ENCODE data around the gene CLEC16A. TPM values are rescaled to one million over a fixed set of nuclear protein-coding genes. Genes with fewer than 3 reads are reported as not detected.

The CLEC16A gene
- total and polyA plus RNA-seq, 2 experiments from 2014 or later, result 9.9 to 24.1 TPM

DNA sequence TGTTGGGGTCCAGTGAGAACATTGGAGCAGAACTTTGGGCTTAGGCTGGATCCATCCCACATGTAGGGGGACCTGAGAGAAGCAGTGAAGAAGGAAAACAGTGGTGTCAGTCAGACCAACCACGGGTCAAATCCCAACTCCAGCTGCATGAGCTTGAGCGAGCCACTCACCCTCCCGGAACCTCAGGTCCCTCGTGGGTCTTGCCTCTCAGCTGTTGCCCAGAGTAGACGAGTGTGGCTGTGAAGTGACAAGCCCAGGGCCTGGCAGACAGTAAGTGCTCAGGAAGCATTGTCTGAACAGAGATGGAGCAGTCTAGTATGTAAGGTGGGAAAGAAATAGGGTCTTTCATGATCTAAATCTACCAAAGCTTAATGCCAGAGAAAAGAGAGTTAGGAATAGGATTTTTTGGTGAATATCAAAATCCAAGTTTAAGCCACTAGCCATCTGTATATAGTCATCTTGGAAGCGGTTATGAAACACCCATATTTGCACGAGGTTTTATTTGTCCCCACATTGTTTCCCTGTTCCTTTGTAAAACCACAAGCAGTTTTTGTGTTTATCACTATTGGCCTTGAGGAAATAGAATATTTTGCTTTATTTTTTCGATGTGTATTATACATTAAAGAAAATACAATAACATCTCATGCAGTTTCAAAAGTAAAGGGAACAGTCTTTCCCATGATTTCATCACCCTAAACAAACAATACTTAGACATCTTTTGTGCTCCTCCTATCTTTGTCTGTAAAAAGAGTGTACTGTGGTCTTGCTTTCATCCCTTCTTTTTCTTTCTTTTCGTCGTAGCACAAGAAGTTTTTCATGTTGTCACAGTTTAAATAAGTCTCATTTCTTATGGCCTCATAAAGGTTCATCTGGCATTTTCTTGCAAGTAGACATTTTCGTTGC is 112.0 kb downstream of the CLEC16A start:
- no peaks in the 10 kb centered on the region for H3K36me3 Mint-ChIP-seq (ENCODE audit: low read depth)
- DNase-seq (ENCODE audit: low spot score) (no peak), ATAC-seq (no peak)
- H3K27me3 ChIP-seq (ENCODE audit: insufficient read depth), result no peaks in the 10 kb centered on the region
- no peak overlapping the region for H3K4me3 ChIP-seq
- peaks cover 5% of the 10 kb centered on the region for H3K4me1 Mint-ChIP-seq
- no peak overlapping the region for H3K27ac Mint-ChIP-seq
- no peaks in the 10 kb centered on the region for H3K79me2 ChIP-seq (replicated peaks; ENCODE audit: insufficient read depth)
- H3K27me3 Mint-ChIP-seq (ENCODE audit: insufficient read depth, low read depth, poor library complexity), result no peaks in the 10 kb centered on the region
- H4K20me1 ChIP-seq (replicated peaks; ENCODE audit: insufficient read depth), result no peaks in the 10 kb centered on the region
- H2AFZ ChIP-seq, result no peak overlapping the region
- H3K9me2 ChIP-seq (ENCODE audit: insufficient read depth), result no peaks in the 10 kb centered on the region
- no peaks in the 10 kb centered on the region for H3K4me1 ChIP-seq (ENCODE audit: insufficient read depth)
- no peaks in the 10 kb centered on the region for H3K9me3 Mint-ChIP-seq
- H3F3A ChIP-seq (replicated peaks; ENCODE audit: low read depth), result no peaks in the 10 kb centered on the region
- no peak overlapping the region for H3K4me2 ChIP-seq
- TF ChIP-seq, protein P1, sequence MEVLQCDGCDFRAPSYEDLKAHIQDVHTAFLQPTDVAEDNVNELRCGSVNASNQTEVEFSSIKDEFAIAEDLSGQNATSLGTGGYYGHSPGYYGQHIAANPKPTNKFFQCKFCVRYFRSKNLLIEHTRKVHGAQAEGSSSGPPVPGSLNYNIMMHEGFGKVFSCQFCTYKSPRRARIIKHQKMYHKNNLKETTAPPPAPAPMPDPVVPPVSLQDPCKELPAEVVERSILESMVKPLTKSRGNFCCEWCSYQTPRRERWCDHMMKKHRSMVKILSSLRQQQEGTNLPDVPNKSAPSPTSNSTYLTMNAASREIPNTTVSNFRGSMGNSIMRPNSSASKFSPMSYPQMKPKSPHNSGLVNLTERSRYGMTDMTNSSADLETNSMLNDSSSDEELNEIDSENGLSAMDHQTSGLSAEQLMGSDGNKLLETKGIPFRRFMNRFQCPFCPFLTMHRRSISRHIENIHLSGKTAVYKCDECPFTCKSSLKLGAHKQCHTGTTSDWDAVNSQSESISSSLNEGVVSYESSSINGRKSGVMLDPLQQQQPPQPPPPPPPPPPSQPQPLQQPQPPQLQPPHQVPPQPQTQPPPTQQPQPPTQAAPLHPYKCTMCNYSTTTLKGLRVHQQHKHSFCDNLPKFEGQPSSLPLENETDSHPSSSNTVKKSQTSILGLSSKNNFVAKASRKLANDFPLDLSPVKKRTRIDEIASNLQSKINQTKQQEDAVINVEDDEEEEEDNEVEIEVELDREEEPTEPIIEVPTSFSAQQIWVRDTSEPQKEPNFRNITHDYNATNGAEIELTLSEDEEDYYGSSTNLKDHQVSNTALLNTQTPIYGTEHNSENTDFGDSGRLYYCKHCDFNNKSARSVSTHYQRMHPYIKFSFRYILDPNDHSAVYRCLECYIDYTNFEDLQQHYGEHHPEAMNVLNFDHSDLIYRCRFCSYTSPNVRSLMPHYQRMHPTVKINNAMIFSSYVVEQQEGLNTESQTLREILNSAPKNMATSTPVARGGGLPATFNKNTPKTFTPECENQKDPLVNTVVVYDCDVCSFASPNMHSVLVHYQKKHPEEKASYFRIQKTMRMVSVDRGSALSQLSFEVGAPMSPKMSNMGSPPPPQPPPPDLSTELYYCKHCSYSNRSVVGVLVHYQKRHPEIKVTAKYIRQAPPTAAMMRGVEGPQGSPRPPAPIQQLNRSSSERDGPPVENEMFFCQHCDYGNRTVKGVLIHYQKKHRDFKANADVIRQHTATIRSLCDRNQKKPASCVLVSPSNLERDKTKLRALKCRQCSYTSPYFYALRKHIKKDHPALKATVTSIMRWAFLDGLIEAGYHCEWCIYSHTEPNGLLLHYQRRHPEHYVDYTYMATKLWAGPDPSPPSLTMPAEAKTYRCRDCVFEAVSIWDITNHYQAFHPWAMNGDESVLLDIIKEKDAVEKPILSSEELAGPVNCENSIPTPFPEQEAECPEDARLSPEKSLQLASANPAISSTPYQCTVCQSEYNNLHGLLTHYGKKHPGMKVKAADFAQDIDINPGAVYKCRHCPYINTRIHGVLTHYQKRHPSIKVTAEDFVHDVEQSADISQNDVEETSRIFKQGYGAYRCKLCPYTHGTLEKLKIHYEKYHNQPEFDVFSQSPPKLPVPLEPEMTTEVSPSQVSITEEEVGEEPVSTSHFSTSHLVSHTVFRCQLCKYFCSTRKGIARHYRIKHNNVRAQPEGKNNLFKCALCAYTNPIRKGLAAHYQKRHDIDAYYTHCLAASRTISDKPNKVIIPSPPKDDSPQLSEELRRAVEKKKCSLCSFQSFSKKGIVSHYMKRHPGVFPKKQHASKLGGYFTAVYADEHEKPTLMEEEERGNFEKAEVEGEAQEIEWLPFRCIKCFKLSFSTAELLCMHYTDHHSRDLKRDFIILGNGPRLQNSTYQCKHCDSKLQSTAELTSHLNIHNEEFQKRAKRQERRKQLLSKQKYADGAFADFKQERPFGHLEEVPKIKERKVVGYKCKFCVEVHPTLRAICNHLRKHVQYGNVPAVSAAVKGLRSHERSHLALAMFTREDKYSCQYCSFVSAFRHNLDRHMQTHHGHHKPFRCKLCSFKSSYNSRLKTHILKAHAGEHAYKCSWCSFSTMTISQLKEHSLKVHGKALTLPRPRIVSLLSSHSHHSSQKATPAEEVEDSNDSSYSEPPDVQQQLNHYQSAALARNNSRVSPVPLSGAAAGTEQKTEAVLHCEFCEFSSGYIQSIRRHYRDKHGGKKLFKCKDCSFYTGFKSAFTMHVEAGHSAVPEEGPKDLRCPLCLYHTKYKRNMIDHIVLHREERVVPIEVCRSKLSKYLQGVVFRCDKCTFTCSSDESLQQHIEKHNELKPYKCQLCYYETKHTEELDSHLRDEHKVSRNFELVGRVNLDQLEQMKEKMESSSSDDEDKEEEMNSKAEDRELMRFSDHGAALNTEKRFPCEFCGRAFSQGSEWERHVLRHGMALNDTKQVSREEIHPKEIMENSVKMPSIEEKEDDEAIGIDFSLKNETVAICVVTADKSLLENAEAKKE (CRISPR knock-in tag; IDR thresholded peaks at IDR 0.05), result no peak
- TF ChIP-seq ZNF331 (CRISPR knock-in tag; IDR thresholded peaks at IDR 0.05; ENCODE audit: low read depth) (no peak), JUNB (IDR thresholded peaks at IDR 0.05; ENCODE audit: unreplicated experiment) (no peak), STAT1 (IDR thresholded peaks at IDR 0.05; ENCODE audit: unreplicated experiment) (no peak), ZNF114 (CRISPR knock-in tag; IDR thresholded peaks at IDR 0.05) (no peak)
- TF ChIP-seq, protein P2, sequence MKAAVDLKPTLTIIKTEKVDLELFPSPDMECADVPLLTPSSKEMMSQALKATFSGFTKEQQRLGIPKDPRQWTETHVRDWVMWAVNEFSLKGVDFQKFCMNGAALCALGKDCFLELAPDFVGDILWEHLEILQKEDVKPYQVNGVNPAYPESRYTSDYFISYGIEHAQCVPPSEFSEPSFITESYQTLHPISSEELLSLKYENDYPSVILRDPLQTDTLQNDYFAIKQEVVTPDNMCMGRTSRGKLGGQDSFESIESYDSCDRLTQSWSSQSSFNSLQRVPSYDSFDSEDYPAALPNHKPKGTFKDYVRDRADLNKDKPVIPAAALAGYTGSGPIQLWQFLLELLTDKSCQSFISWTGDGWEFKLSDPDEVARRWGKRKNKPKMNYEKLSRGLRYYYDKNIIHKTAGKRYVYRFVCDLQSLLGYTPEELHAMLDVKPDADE (IDR thresholded peaks at IDR 0.05), result no peak
- H3K36me3 ChIP-seq (ENCODE audit: insufficient read depth), result no peaks in the 10 kb centered on the region
- H3K27ac ChIP-seq (ENCODE audit: low read depth), result no peak overlapping the region
- H3K4me3 Mint-ChIP-seq, result no peak overlapping the region

Data from GM23338 (cell line).